Measurements from ENCODE around the gene CWC27. TPM values are rescaled to one million over a fixed set of nuclear protein-coding genes. Genes with fewer than 3 reads are reported as not detected.

CWC27 gene
- polyA plus RNA-seq, 1 experiment: 39.5 TPM

- ChIA-PET POLR2A (no interaction called here), CTCF (interaction anchor here (0.7 to 0.9 kb wide), 2 partner anchors 26 to 530 kb away, joined by 3 read pairs; no protein-coding TSS in a partner anchor)
- Histone ChIP-seq H3K4me3 (ENCODE audit: low read depth, low read length) (no peak overlapping the region), H3K27me3 (ENCODE audit: control insufficient read depth, insufficient read depth, low read length) (no peaks in the 10 kb centered on the region), H3K27ac (ENCODE audit: low read depth, low read length) (no peak overlapping the region), H3K9me3 (ENCODE audit: control insufficient read depth, insufficient read depth, low read length) (no peaks in the 10 kb centered on the region)
- TF ChIP-seq CTCF (IDR thresholded peaks at IDR 0.05; ENCODE audit: low read depth, low read length): no peak
- no peak for DNase-seq (ENCODE audit: low read depth, low spot score)
These were observed 9.8 kb upstream of the CWC27 start for GRCh38 chr5:64758901-64759300.

- POLR2A ChIA-PET: no interaction called here
- DNase-seq (ENCODE audit: low read depth, low spot score): no peak
- no peak for TF ChIP-seq CTCF (IDR thresholded peaks at IDR 0.05; ENCODE audit: low read depth, low read length)
- no peak overlapping the region for H3K27ac ChIP-seq (ENCODE audit: low read depth, low read length)
- CTCF ChIA-PET: no interaction called here
- H3K4me3 ChIP-seq (ENCODE audit: low read depth, low read length): no peak overlapping the region
- no peaks in the 10 kb centered on the region for H3K9me3 ChIP-seq (ENCODE audit: control insufficient read depth, insufficient read depth, low read length)
- H3K27me3 ChIP-seq (ENCODE audit: control insufficient read depth, insufficient read depth, low read length): no peaks in the 10 kb centered on the region
These were observed 8.6 kb upstream of the CWC27 start for GRCh38 chr5:64759960-64760660.

- CTCF ChIA-PET: interaction anchor here (2.8 kb wide), 1 partner anchor 20 kb away, joined by 9 read pairs; no protein-coding TSS in a partner anchor
- H3K27ac ChIP-seq (ENCODE audit: low read depth, low read length): no peak overlapping the region
- H3K27me3 ChIP-seq (ENCODE audit: control insufficient read depth, insufficient read depth, low read length): no peaks in the 10 kb centered on the region
- no peak overlapping the region for H3K4me3 ChIP-seq (ENCODE audit: low read depth, low read length)
- TF ChIP-seq CTCF (IDR thresholded peaks at IDR 0.05; ENCODE audit: low read depth, low read length): no peak
- no peaks in the 10 kb centered on the region for H3K9me3 ChIP-seq (ENCODE audit: control insufficient read depth, insufficient read depth, low read length)
- POLR2A ChIA-PET: no interaction called here
- no peak for DNase-seq (ENCODE audit: low read depth, low spot score)
These were observed 4.7 kb upstream of the CWC27 start for GRCh38 chr5:64763948-64764503.

- ChIA-PET POLR2A (no interaction called here), CTCF (interaction anchor here (1.2 to 2.5 kb wide), 2 partner anchors 19 to 131 kb away, joined by 4 to 6 read pairs; no protein-coding TSS in a partner anchor)
- H3K4me3 ChIP-seq (ENCODE audit: low read depth, low read length): no peak overlapping the region
- no peaks in the 10 kb centered on the region for H3K9me3 ChIP-seq (ENCODE audit: control insufficient read depth, insufficient read depth, low read length)
- H3K27me3 ChIP-seq (ENCODE audit: control insufficient read depth, insufficient read depth, low read length): no peaks in the 10 kb centered on the region
- H3K27ac ChIP-seq (ENCODE audit: low read depth, low read length): no peak overlapping the region
- no peak for TF ChIP-seq CTCF (IDR thresholded peaks at IDR 0.05; ENCODE audit: low read depth, low read length)
- DNase-seq (ENCODE audit: low read depth, low spot score): no peak
These were observed 2.8 kb upstream of the CWC27 start for GRCh38 chr5:64765804-64766504.

- CTCF ChIA-PET: interaction anchor here (2.5 kb wide), 1 partner anchor 132 kb away, joined by 6 read pairs; no protein-coding TSS in a partner anchor
- Histone ChIP-seq H3K27ac (ENCODE audit: low read depth, low read length) (no peak overlapping the region), H3K9me3 (ENCODE audit: control insufficient read depth, insufficient read depth, low read length) (no peaks in the 10 kb centered on the region), H3K4me3 (ENCODE audit: low read depth, low read length) (peak overlapping the region; percentile 96), H3K27me3 (ENCODE audit: control insufficient read depth, insufficient read depth, low read length) (no peaks in the 10 kb centered on the region)
- POLR2A ChIA-PET: no interaction called here
- DNase-seq (ENCODE audit: low read depth, low spot score): no peak
- no peak for TF ChIP-seq CTCF (IDR thresholded peaks at IDR 0.05; ENCODE audit: low read depth, low read length)
These were observed 1.8 kb upstream of the CWC27 start for GRCh38 chr5:64766941-64767340.

Measured in AG04450 (cell line).